GM12864 (cell line): ENCODE data around the gene GIGYF2.

ENCODE experiments used
- DNase-seq: peaks from one replicate; pipeline ENCODE4 v3.0.0-alpha.2; 2011; ENCODE audit warnings: low read depth
- H3K4me3 ChIP-seq: 2 replicates; pipeline ENCODE4 v1.5.1; 2011; ENCODE audit warnings: mild to moderate bottlenecking, low read depth, low read length, control low read depth
- TF ChIP-seq, protein P1 (sequence below): IDR thresholded peaks from 2 replicates; pipeline ENCODE4 v1.5.1; 2011; ENCODE audit warnings: low read depth, mild to moderate bottlenecking, moderate library complexity, low read length, control low read depth, inconsistent platforms; ENCODE audit errors: missing control alignments

Gene GIGYF2

DNA sequence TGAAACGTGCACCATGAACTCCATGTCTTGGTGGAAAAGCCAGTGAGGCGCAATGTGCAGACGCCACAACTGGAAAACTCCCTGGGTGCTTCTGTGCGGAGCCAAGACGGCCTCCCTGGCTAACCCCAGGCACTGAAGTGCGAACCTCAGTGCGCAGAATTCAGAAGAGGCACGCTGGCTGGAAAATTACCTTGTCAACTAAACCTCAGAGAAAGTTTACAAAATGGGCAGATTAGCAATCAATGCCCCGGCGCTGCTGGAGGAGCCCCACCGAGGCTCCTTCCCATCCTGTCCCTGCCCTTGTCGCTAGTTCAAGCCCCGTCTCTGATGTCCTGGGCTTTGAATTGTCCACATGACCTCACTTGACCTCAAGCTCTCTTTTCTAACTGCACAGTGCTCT is 195.1 kb downstream of the GIGYF2 start:
- no peak overlapping the region for H3K4me3 ChIP-seq
- no peak for DNase-seq
- TF ChIP-seq, protein P1, sequence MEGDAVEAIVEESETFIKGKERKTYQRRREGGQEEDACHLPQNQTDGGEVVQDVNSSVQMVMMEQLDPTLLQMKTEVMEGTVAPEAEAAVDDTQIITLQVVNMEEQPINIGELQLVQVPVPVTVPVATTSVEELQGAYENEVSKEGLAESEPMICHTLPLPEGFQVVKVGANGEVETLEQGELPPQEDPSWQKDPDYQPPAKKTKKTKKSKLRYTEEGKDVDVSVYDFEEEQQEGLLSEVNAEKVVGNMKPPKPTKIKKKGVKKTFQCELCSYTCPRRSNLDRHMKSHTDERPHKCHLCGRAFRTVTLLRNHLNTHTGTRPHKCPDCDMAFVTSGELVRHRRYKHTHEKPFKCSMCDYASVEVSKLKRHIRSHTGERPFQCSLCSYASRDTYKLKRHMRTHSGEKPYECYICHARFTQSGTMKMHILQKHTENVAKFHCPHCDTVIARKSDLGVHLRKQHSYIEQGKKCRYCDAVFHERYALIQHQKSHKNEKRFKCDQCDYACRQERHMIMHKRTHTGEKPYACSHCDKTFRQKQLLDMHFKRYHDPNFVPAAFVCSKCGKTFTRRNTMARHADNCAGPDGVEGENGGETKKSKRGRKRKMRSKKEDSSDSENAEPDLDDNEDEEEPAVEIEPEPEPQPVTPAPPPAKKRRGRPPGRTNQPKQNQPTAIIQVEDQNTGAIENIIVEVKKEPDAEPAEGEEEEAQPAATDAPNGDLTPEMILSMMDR, result no peak

DNA sequence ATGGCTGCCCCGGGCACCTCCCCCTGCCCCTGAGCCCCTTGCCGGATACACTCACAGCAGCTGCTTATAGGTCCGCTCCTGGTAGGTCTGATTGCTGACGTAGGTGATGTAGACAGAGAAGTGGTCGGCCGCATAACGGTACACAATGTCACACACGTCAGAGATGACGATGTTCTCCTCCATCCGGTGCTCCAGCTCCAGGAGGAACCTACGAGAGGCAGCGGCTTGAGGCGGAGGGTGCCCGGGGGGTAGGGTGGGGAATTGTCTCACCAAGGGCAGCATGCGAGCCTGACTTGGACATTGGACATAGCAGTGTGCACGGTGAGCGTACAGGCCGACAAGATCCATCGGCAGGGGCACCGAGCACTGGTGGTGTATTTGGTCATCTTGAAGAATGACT is 195.7 kb downstream of the GIGYF2 start:
- no peak for DNase-seq
- H3K4me3 ChIP-seq, result no peak overlapping the region
- TF ChIP-seq, protein P1, result no peak

DNA sequence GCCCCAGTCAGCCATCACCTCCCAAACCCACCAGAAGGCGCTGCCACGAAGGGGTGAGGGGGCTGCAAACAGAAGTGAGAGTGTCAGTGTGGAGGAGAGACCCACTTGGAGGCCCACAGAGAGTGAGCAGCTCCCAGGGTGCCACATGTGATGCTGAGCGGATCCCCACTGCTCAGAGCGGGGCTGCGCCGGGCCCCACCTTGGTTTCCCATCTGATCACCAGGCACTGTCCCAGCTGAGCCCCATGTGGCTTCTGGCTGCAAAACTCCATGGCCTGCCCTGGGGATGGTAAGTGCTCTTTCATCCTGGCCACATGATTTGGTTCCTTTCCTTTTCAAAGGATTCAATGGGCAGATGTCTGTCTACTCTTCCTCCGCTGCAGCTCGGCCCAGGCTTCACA is 196.7 kb downstream of the GIGYF2 start:
- H3K4me3 ChIP-seq, result no peak overlapping the region
- DNase-seq, result no peak
- TF ChIP-seq, protein P1, result no peak

DNA sequence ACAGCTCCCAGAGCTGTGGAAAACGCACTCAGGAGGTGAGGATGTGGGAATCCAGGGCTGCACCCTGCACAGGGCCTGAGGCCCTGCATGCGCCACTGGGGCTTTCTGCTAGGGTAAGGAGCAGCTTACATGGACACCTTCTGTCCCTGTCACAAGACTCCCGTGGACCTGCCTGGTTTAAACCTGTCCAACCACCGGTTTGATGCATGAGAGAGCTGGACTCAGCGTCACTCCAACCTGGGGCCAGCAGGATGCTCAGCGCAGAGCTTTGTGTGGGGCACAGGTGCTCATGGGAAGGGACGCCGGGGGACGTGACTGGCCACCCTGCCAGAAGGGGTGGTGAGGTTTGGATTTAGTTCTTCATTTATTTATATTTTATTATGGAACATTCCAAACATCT is 197.1 kb downstream of the GIGYF2 start:
- TF ChIP-seq, protein P1, result no peak
- no peak for DNase-seq
- no peak overlapping the region for H3K4me3 ChIP-seq

DNA sequence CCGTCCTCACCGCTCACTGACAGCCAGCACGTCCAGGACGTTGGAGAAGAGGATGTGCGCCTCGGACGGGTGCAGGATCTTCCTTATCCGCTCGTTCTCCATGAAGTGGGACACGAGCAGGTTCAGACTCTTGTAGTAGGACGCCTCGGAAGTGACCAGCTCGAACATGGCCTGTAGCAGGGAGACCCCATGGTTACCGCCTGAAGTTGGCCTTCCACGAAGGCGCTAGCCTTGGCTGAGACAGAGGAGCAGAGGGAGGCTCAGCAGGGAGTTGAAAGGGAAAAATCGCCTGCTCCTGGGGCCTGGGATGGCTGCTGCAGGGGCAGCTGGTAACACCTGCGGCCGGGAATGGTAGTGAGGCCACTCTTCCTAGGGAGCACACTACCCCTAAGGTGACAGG is 197.6 kb downstream of the GIGYF2 start:
- DNase-seq, result no peak
- TF ChIP-seq, protein P1, result no peak
- H3K4me3 ChIP-seq, result no peak overlapping the region

DNA sequence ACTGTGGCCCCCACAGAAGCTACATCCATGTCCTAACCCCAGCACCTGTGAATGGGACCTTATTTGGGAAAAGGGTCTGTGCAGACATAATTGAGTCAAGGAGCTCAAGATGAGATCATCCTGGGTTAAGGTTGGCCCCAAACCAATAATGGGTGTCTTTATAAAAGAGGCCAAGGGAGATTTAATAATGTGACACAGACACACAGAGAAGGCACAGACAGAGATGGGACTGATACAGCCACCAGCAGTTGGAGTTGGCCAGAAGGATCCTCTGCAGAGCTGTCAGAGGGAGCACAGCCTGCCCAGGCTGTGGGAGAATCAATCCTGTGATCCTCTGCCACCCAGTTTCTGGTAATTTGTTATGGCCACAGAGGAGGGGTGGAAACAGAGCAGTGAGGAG is 199.0 kb downstream of the GIGYF2 start:
- TF ChIP-seq, protein P1, result no peak
- DNase-seq, result no peak

DNA sequence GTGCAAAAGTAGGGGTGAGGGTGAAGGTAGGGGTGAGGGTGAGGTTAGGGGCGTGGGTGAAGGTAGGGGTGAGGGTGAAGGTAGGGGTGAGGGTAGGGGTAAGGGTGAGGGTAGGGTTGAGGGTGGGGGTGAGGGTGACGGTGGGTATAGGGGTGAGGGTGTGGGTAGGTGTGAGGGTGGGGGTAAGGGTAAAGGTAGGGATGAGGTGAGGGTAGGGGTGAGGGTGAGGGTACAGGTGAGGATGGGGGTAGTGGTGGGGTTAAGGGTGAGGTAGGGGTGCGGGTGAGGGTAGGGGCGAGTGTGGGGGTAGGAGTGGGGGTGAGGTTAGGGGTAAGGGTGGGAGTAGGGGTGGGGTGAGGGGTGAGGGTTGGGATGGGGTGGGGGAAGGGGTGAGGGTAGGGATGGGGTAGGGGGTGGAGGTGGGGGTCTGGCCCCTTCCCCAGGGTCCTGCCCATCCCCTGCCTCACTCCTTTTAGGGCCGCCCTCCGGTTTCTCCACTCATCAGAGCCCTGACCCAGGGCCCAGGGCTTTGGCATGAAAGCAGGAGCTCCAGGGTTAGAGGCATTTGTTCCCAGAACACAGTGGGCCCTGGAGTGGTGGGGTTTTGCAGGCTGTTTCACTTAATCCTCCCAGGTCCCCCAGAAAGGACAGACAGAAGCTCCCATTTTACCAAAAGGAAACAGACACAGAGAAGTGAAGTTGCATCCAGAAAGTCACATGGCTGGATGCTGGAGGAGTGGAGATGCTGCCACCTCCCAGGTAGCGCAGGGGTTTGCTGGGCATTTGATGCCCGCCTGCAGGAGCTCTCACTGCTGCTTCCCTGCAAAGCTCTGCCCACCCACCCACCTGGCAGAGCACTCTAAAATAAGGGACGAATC is 199.8 kb downstream of the GIGYF2 start:
- no peak overlapping the region for H3K4me3 ChIP-seq
- DNase-seq, result no peak
- TF ChIP-seq, protein P1, result no peak

More for the DNA sequence above, 199.0 kb downstream of the GIGYF2 start:
- H3K4me3 ChIP-seq, result no peak overlapping the region
